Keratinocyte (primary cell): Measurements from ENCODE around the gene TRIB2.

ENCODE experiments used
- CTCF ChIP-seq, 3 experiments: IDR thresholded peaks in 1 of 3; conservative IDR thresholded peaks in 1 of 3; optimal IDR thresholded peaks in 1 of 3; 2 replicates in 2 of 3; 3 replicates in 1 of 3; pipeline versions ENCODE3 to v1.5.1; 2011; ENCODE audit warnings: low read length in 3 of 3, mild to moderate bottlenecking in 3 of 3, moderate library complexity in 2 of 3, control low read depth in 1 of 3, inconsistent platforms in 1 of 3; ENCODE audit not compliant: insufficient read depth in 2 of 3; ENCODE audit errors: extremely low read depth in 1 of 3
- EZH2 ChIP-seq: IDR thresholded peaks from one replicate; pipeline ENCODE4 v1.6.1; 2012; ENCODE audit warnings: inconsistent platforms, mild to moderate bottlenecking, low read length, moderate library complexity

- peak in 1 of 3 experiments; percentile 24 for TF ChIP-seq CTCF (optimal IDR thresholded peaks at IDR 0.05 in 1 of 3, IDR thresholded peaks at IDR 0.05 in 1 of 3, conservative IDR thresholded peaks at IDR 0.05 in 1 of 3; ENCODE audit: extremely low read depth in 1 of 3, insufficient read depth in 2 of 3, low read length in 3 of 3)
- TF ChIP-seq EZH2, result no peak
These were observed 41.4 kb upstream of the TRIB2 start for GRCh38 chr2:12675352-12675795.
